ENCODE measurements around the gene SLC41A3. TPM values are rescaled to one million over a fixed set of nuclear protein-coding genes. Genes with fewer than 3 reads are reported as not detected.

SLC41A3 gene
- total and polyA plus RNA-seq, 10 of the 15 experiments (the other 5 are each of a cell fraction or from before 2014, with no cell fraction given) = 8.3 to 29.5 (median 16.7) TPM

GRCh38 chr3:126022741-126023359, 61.1 kb downstream of the SLC41A3 start (continued):
- TF ChIP-seq PRDM15 (CRISPR knock-in tag; IDR thresholded peaks at IDR 0.05) (no peak), ATF3 (IDR thresholded peaks at IDR 0.05; ENCODE audit: borderline replicate concordance, extremely low read depth, low read depth, low read length) (no peak), ZNF622 (IDR thresholded peaks at IDR 0.05) (no peak), ZNF592 (IDR thresholded peaks at IDR 0.05) (no peak), USF2 (IDR thresholded peaks at IDR 0.05; ENCODE audit: borderline replicate concordance, low read depth, low read length) (no peak), CEBPZ (IDR thresholded peaks at IDR 0.05; ENCODE audit: low read depth, low read length) (no peak)
